Glutamatergic neuron (in vitro differentiated cells): ENCODE measurements around the gene TMX1. TPM values are rescaled to one million over a fixed set of nuclear protein-coding genes. Genes with fewer than 3 reads are reported as not detected.

Experiments
- DNase-seq: peaks from one replicate; pipeline ENCODE4 v3.0.0; 2022
- H3K27ac Mint-ChIP-seq: one replicate; pipeline ENCODE4 v1.8.0; 2020; ENCODE audit warnings: mild to moderate bottlenecking, mixed read lengths, inconsistent platforms; ENCODE audit not compliant: unreplicated experiment
- H3K27me3 Mint-ChIP-seq: one replicate; pipeline ENCODE4 v1.8.0; 2020; ENCODE audit warnings: mild to moderate bottlenecking, moderate library complexity, mixed read lengths, inconsistent platforms; ENCODE audit not compliant: unreplicated experiment
- H3K36me3 Mint-ChIP-seq: one replicate; pipeline ENCODE4 v1.8.0; 2020; ENCODE audit warnings: mild to moderate bottlenecking, mixed read lengths, inconsistent platforms; ENCODE audit not compliant: unreplicated experiment
- H3K4me1 Mint-ChIP-seq: one replicate; pipeline ENCODE4 v1.8.0; 2020; ENCODE audit warnings: mild to moderate bottlenecking, low read depth, mixed read lengths, inconsistent platforms; ENCODE audit not compliant: unreplicated experiment
- H3K4me3 Mint-ChIP-seq: one replicate; pipeline ENCODE4 v1.8.0; 2020; ENCODE audit warnings: mild to moderate bottlenecking, mixed read lengths, inconsistent platforms; ENCODE audit not compliant: unreplicated experiment
- H3K9me3 Mint-ChIP-seq: one replicate; pipeline ENCODE4 v1.8.0; 2020; ENCODE audit warnings: mild to moderate bottlenecking, moderate library complexity, mixed read lengths, inconsistent platforms; ENCODE audit not compliant: unreplicated experiment
- total RNA-seq: library from RNA; stranded (reverse); fragmentation: NEBNext Ultra II Directional; extraction: Animal tissue kit (Norgen Biotek cat#: 25700); gene quantifications from one replicate; pipeline ENCODE4 v1.2.1, GENCODE V29; 2021; ENCODE audit not compliant: unreplicated experiment
- TF ChIP-seq, protein P1 (sequence below): fragments of 200-600 bp; sonication (generic); IDR thresholded peaks from one replicate; pipeline ENCODE4 v1.5.0; 2021; ENCODE audit not compliant: partially characterized antibody, unreplicated experiment

The TMX1 gene
- total RNA-seq, 1 donor from 2014 or later: 39.1 TPM

DNA sequence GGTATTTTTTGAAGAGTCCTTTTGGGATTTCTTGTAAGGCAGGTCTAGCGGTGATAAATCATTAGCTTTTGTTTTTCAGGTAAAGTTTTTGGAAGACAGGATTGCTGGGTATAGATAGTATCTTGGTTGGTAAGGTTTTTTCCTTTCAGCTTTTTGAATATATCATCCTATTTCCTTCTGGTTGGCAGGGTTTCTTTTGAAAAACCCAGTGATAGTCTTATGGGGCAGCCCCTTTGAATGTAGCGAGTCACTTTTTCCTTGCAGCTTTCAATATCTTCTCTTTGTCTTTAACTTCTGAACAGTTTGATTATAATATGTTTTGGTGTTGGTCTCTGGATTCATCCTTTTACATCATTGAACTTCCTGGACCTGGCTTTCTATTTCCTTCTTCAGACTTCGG is 20.2 kb downstream of the TMX1 start:
- H3K4me3 Mint-ChIP-seq: no peak overlapping the region
- TF ChIP-seq, protein P1, sequence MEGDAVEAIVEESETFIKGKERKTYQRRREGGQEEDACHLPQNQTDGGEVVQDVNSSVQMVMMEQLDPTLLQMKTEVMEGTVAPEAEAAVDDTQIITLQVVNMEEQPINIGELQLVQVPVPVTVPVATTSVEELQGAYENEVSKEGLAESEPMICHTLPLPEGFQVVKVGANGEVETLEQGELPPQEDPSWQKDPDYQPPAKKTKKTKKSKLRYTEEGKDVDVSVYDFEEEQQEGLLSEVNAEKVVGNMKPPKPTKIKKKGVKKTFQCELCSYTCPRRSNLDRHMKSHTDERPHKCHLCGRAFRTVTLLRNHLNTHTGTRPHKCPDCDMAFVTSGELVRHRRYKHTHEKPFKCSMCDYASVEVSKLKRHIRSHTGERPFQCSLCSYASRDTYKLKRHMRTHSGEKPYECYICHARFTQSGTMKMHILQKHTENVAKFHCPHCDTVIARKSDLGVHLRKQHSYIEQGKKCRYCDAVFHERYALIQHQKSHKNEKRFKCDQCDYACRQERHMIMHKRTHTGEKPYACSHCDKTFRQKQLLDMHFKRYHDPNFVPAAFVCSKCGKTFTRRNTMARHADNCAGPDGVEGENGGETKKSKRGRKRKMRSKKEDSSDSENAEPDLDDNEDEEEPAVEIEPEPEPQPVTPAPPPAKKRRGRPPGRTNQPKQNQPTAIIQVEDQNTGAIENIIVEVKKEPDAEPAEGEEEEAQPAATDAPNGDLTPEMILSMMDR: no peak
- H3K27ac Mint-ChIP-seq: no peak overlapping the region
- no peaks in the 10 kb centered on the region for H3K9me3 Mint-ChIP-seq
- no peaks in the 10 kb centered on the region for H3K4me1 Mint-ChIP-seq
- peaks cover 15% of the 10 kb centered on the region for H3K36me3 Mint-ChIP-seq
- no peak for DNase-seq
- no peaks in the 10 kb centered on the region for H3K27me3 Mint-ChIP-seq

DNA sequence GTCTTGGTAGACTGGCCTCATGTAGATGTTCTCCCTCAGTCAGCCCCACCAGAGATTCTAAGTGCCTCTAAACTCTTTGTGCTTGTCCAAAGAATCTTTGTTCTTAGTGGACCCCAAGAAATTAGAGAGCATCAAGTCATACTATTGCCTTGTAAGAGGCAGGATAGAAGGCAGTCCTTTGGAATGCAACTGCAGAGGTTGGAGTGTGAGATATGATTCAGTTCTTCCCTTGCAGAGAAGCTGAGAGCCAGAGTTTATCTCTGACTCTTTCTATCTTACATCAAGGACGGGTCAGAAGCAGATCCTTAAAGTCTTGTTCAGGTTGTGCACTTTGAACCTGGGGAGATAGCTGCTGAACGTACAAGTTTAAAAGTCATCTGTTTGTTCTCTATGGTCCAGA is 21.1 kb downstream of the TMX1 start:
- TF ChIP-seq, protein P1: no peak
- no peaks in the 10 kb centered on the region for H3K9me3 Mint-ChIP-seq
- H3K4me1 Mint-ChIP-seq: no peaks in the 10 kb centered on the region
- H3K27ac Mint-ChIP-seq: no peak overlapping the region
- H3K27me3 Mint-ChIP-seq: no peaks in the 10 kb centered on the region
- H3K36me3 Mint-ChIP-seq: peaks cover 15% of the 10 kb centered on the region
- no peak overlapping the region for H3K4me3 Mint-ChIP-seq
- no peak for DNase-seq

DNA sequence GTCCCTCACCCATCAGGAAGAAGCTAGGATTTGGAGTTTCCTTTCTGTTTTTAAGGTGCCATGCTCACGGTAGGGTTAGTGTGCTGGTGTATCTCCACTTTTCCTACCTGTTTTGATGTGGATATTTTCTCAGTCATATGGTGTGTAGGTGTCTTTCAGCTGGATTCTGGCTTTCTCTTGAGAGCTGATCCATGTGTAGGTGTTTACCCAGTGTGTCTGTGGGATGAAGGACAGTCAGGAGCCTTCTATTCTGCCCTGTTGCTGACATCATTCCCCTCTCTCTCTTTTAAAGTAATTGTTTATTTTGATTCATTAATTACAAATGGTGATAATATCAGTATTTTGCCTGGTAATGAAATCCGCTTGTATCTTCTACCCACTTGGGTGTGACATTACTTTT is 22.8 kb downstream of the TMX1 start:
- TF ChIP-seq, protein P1: no peak
- Mint-ChIP-seq H3K9me3 (no peaks in the 10 kb centered on the region), H3K36me3 (peaks cover 15% of the 10 kb centered on the region), H3K27me3 (no peaks in the 10 kb centered on the region), H3K27ac (no peak overlapping the region), H3K4me3 (no peak overlapping the region), H3K4me1 (no peaks in the 10 kb centered on the region)
- no peak for DNase-seq

DNA sequence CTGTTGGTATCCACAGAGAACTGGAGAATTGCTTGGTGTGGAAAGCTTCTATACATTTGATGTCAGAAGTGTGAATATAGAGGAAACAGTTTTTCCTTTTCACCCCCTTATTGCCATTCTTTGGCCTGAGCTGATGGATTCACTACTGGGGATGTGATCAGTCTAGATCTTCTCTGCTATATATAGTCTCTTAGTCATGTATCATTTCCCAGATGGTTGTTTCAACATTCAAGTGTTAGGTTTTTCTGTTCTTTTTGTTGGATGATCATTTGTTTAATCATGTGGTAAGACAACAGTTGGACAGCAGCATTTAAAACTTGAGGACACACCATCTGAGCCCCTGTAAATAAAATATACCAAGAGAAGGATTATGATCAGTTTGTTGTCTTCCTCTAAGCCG is 29.6 kb downstream of the TMX1 start:
- TF ChIP-seq, protein P1: no peak
- no peaks in the 10 kb centered on the region for H3K27me3 Mint-ChIP-seq

DNA sequence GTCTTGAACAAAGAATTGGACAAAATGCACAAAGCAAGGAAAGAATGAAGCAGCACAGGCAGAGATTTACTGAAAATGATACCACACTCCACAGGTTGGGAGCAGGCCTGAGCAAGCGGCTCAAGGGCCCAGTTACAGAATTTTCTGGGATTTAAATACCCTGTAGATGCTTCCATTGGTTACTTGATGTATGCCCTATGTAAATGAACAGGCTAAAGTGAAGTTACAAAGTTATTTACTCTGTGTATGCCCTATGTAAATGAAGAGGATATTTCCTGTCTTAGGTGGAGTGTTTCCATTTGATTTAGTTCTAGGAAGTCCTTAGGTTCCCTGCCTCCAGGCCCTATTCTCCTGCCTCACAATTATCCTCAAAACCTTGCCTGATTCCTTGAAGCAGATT is 36.6 kb downstream of the TMX1 start:
- Mint-ChIP-seq H3K9me3 (no peaks in the 10 kb centered on the region), H3K27me3 (no peaks in the 10 kb centered on the region), H3K4me1 (no peaks in the 10 kb centered on the region), H3K27ac (no peak overlapping the region), H3K36me3 (no peaks in the 10 kb centered on the region), H3K4me3 (no peak overlapping the region)
- DNase-seq: no peak
- TF ChIP-seq, protein P1: no peak

More for the DNA sequence above, 29.6 kb downstream of the TMX1 start:
- Mint-ChIP-seq H3K4me1 (no peaks in the 10 kb centered on the region), H3K4me3 (no peak overlapping the region), H3K36me3 (no peaks in the 10 kb centered on the region), H3K9me3 (no peaks in the 10 kb centered on the region), H3K27ac (no peak overlapping the region)
- no peak for DNase-seq
